Endothelial cell of coronary artery (primary cell): ENCODE data around the gene ERCC1. TPM values are rescaled to one million over a fixed set of nuclear protein-coding genes. Genes with fewer than 3 reads are reported as not detected.

ENCODE experiments used
- total RNA-seq: library from RNA; depleted of rRNA; stranded (reverse); fragments of >200 nt; gene quantifications from 2 replicates; pipeline ENCODE4 v1.2.3, GENCODE V29; 2014

Gene ERCC1
- 77.0 and 82.2 TPM in 2 replicates for total RNA-seq

DNA sequence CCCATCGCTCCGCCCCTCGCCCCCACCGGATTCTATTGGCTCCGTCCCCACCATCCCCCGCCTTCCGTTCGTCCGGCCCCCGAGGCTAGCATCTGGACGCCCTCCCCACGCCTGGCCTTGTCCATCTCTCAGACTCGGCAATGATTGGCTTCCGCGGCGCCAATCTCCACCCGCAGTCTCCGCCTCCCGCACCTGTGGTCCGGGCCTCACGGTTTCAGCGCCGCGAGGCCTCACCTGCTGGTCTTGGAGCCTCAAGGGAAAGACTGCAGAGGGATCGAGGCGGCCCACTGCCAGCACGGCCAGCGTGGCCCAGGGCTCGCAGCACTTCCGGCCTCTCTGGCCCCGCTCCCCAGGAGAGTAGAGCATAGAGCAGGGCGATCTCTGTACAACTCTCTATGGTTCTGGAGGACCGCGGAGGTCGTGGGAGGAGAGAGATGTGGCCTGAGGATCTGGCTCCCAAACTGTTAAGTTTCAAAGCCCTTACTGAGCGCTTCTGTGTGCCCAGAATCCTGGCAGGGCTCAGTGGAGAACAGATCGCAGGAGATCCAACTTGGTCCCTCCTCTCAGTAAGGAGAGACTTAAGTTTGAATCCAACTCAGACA lies at the start of gene ERCC1:
ERCC1 (minus strand) TSS at position 329 of the 602 bp plus-strand sequence. CDS start 543 bp downstream, outside the sequence.

GRCh38 chr19:45467456-45468158 lies 43.9 kb upstream of the ERCC1 start, which contains the start of gene FOSB:
FOSB (plus strand) TSS chr19:45467996; CDS start chr19:45468587, 591 bp downstream.

GRCh38 chr19:45406226-45407090 lies 17.3 kb downstream of the ERCC1 start, which contains the start of gene POLR1G:
POLR1G (plus strand) TSS chr19:45406644; CDS start chr19:45406697, 53 bp downstream.

GRCh38 chr19:45404557-45405434 lies 18.9 kb downstream of the ERCC1 start, which contains the start of gene PPP1R13L:
PPP1R13L (minus strand) TSS chr19:45405069; CDS start chr19:45398318, 6,751 bp downstream.

GRCh38 chr19:45370410-45371204 lies 53.1 kb downstream of the ERCC1 start, which contains the start of gene ERCC2:
ERCC2 (minus strand) TSS chr19:45370573; CDS start chr19:45370540, 33 bp downstream.

Other genes with a start within 250 kb of the ERCC1 start
- gene TRAPPC6A, start 245.7 kb downstream of the ERCC1 start, total RNA-seq, result 11.6 and 12.7 TPM in 2 replicates
- gene BLOC1S3, start 245.1 kb downstream of the ERCC1 start, total RNA-seq, result 2.2 and 3.9 TPM in 2 replicates
- gene EXOC3L2, start 178.5 kb downstream of the ERCC1 start, total RNA-seq, result 0.66 and 2.1 TPM in 2 replicates
- 10.4 and 18.9 TPM in 2 replicates for gene MARK4, start 172.6 kb downstream of the ERCC1 start, total RNA-seq
- not detected in 2 replicates for gene CKM, start 101.0 kb downstream of the ERCC1 start, total RNA-seq
- gene KLC3, start 83.2 kb downstream of the ERCC1 start, total RNA-seq, result 0.19 TPM in 1 of 2 replicates, not detected in the other
- gene ERCC2, start 53.3 kb downstream of the ERCC1 start, total RNA-seq, result 26.1 and 55.5 TPM in 2 replicates
- gene PPP1R13L, start 18.8 kb downstream of the ERCC1 start, total RNA-seq, result 4.5 and 25.9 TPM in 2 replicates
- gene POLR1G, start 17.3 kb downstream of the ERCC1 start, total RNA-seq, result 16.6 and 17.5 TPM in 2 replicates
- gene FOSB, start 44.1 kb upstream of the ERCC1 start, total RNA-seq, result 0.27 and 0.66 TPM in 2 replicates
- 5.1 and 5.9 TPM in 2 replicates for gene RTN2, start 73.1 kb upstream of the ERCC1 start, total RNA-seq
- 0.90 and 1.4 TPM in 2 replicates for gene PPM1N, start 74.5 kb upstream of the ERCC1 start, total RNA-seq
- 131 and 141 TPM in 2 replicates for gene VASP, start 83.6 kb upstream of the ERCC1 start, total RNA-seq
- gene OPA3, start 160.9 kb upstream of the ERCC1 start, total RNA-seq, result 5.0 and 6.0 TPM in 2 replicates
- gene GPR4, start 178.3 kb upstream of the ERCC1 start, total RNA-seq, result 4.2 and 5.0 TPM in 2 replicates
- 14.8 and 30.6 TPM in 2 replicates for gene EML2, start 215.5 kb upstream of the ERCC1 start, total RNA-seq
- 0.09 TPM in 1 of 2 replicates, not detected in the other for gene GIPR, start 244.3 kb upstream of the ERCC1 start, total RNA-seq